H1 (cell line): ENCODE results near the gene ARHGAP26.

Experiments
- CHD1 ChIP-seq: IDR thresholded peaks from 2 replicates; pipeline ENCODE4 v1.6.1; 2012; ENCODE audit warnings: low read depth, low read length, improper control_type of control experiment
- CTCF ChIP-seq, 3 experiments: IDR thresholded peaks; 1 replicate in 2 of 3; 2 replicates in 1 of 3; pipeline versions ENCODE4 v1.5.1 to v1.6.1; 2011; ENCODE audit warnings: low read length in 3 of 3, mild to moderate bottlenecking in 3 of 3, inconsistent platforms in 2 of 3, low read depth in 1 of 3, moderate library complexity in 1 of 3; ENCODE audit not compliant: insufficient read depth in 1 of 3; ENCODE audit errors: control extremely low read depth in 1 of 3
- EP300 ChIP-seq, 2 experiments: IDR thresholded peaks; 1 replicate in 1 of 2; 2 replicates in 1 of 2; pipeline ENCODE4 v1.6.1; 2011 to 2012; ENCODE audit warnings: low read depth in 2 of 2, low read length in 2 of 2, mild to moderate bottlenecking in 2 of 2, borderline replicate concordance in 1 of 2, inconsistent platforms in 1 of 2, moderate library complexity in 1 of 2
- EZH2 ChIP-seq: fragments of 200-600 bp; sonication (generic); IDR thresholded peaks from 2 replicates; pipeline ENCODE4 v1.7.1; 2012; ENCODE audit warnings: low read depth, mild to moderate bottlenecking, moderate library complexity, low read length, inconsistent platforms; ENCODE audit not compliant: severe bottlenecking
- MAFK ChIP-seq: IDR thresholded peaks from 2 replicates; pipeline ENCODE4 v1.6.1; 2012; ENCODE audit warnings: low read depth, mild to moderate bottlenecking, improper control_type of control experiment, low read length
- NRF1 ChIP-seq: IDR thresholded peaks from 2 replicates; pipeline ENCODE4 v1.6.1; 2011; ENCODE audit warnings: mild to moderate bottlenecking, low read depth, low read length, improper control_type of control experiment
- PHF8 ChIP-seq: fragments of 200-600 bp; sonication (generic); conservative IDR thresholded peaks from 2 replicates; pipeline ENCODE4 v1.7.1; 2012; ENCODE audit warnings: low read depth, mild to moderate bottlenecking, inconsistent platforms, low read length, moderate library complexity
- POLR2A ChIP-seq, 2 experiments: IDR thresholded peaks; 1 replicate in 1 of 2; 2 replicates in 1 of 2; pipeline ENCODE4 v1.6.1; 2011; ENCODE audit warnings: low read depth in 2 of 2, low read length in 2 of 2, mild to moderate bottlenecking in 2 of 2; ENCODE audit errors: control extremely low read depth in 1 of 2
- POLR2AphosphoS5 ChIP-seq: IDR thresholded peaks from 2 replicates; pipeline ENCODE4 v1.6.1; 2011; ENCODE audit warnings: low read depth, low read length
- RXRA ChIP-seq: IDR thresholded peaks from 2 replicates; pipeline ENCODE4 v1.6.1; 2011; ENCODE audit warnings: low read depth, mild to moderate bottlenecking, low read length, moderate library complexity; ENCODE audit not compliant: insufficient read depth
- SP1 ChIP-seq: IDR thresholded peaks from 2 replicates; pipeline ENCODE4 v1.6.1; 2011; ENCODE audit warnings: low read depth, low read length
- TAF1 ChIP-seq: IDR thresholded peaks from 2 replicates; pipeline ENCODE4 v1.6.1; 2011; ENCODE audit warnings: mild to moderate bottlenecking, low read depth, low read length
- USF2 ChIP-seq: IDR thresholded peaks from 2 replicates; pipeline ENCODE4 v1.6.1; 2011; ENCODE audit warnings: low read length, improper control_type of control experiment
- TF ChIP-seq, protein P1 (sequence below): IDR thresholded peaks from 2 replicates; pipeline ENCODE4 v1.6.1; 2012; ENCODE audit warnings: low read length, inconsistent platforms

GRCh38 chr5:143248391-143248790, 478.2 kb downstream of the ARHGAP26 start:
- TF ChIP-seq POLR2A (IDR thresholded peaks at IDR 0.05; ENCODE audit: control extremely low read depth in 1 of 2, low read depth in 2 of 2, low read length in 2 of 2) (no peak), TAF1 (no peak), POLR2AphosphoS5 (no peak), CTCF (IDR thresholded peaks at IDR 0.05; ENCODE audit: control extremely low read depth in 1 of 3, insufficient read depth in 1 of 3, low read depth in 1 of 3, low read length in 3 of 3) (no peak), EP300 (IDR thresholded peaks at IDR 0.05; ENCODE audit: borderline replicate concordance in 1 of 2, low read depth in 2 of 2, low read length in 2 of 2) (no peak), CHD1 (no peak), MAFK (no peak), EZH2 (no peak), USF2 (no peak), RXRA (no peak), NRF1 (no peak), SP1 (no peak), PHF8 (no peak)
- TF ChIP-seq, protein P1, sequence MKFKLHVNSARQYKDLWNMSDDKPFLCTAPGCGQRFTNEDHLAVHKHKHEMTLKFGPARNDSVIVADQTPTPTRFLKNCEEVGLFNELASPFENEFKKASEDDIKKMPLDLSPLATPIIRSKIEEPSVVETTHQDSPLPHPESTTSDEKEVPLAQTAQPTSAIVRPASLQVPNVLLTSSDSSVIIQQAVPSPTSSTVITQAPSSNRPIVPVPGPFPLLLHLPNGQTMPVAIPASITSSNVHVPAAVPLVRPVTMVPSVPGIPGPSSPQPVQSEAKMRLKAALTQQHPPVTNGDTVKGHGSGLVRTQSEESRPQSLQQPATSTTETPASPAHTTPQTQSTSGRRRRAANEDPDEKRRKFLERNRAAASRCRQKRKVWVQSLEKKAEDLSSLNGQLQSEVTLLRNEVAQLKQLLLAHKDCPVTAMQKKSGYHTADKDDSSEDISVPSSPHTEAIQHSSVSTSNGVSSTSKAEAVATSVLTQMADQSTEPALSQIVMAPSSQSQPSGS, result no peak
